Progenitor cell of endocrine pancreas (in vitro differentiated cells): ENCODE data around the gene CD274. TPM values are rescaled to one million over a fixed set of nuclear protein-coding genes. Genes with fewer than 3 reads are reported as not detected.
"Not testable (repeated sequence)": the region's sequence is repeated elsewhere in the genome, so short reads cannot be mapped to it uniquely, and the experiment has no call there.

ENCODE experiments used
- DNase-seq: peaks from one replicate; pipeline ENCODE4 v3.0.0; 2021; ENCODE audit warnings: low spot score; ENCODE audit not compliant: unreplicated experiment
- H3K27ac Mint-ChIP-seq: 2 replicates; pipeline ENCODE4 v1.8.0; 2021; ENCODE audit warnings: mild to moderate bottlenecking, moderate library complexity, mixed read lengths
- H3K27me3 Mint-ChIP-seq: 2 replicates; pipeline ENCODE4 v1.8.0; 2021; ENCODE audit warnings: mixed read lengths
- H3K36me3 Mint-ChIP-seq: 2 replicates; pipeline ENCODE4 v1.8.0; 2022; ENCODE audit warnings: mixed read lengths; ENCODE audit not compliant: insufficient read depth
- H3K4me1 Mint-ChIP-seq: 2 replicates; pipeline ENCODE4 v1.8.0; 2021; ENCODE audit warnings: low read depth, mixed read lengths
- H3K4me3 Mint-ChIP-seq: 2 replicates; pipeline ENCODE4 v1.8.0; 2021; ENCODE audit warnings: low read depth, mild to moderate bottlenecking, moderate library complexity, mixed read lengths
- H3K9me3 Mint-ChIP-seq: 2 replicates; pipeline ENCODE4 v1.8.0; 2021; ENCODE audit warnings: low read depth, mixed read lengths
- CTCF ChIP-seq: fragments of 200-600 bp; sonication (generic); IDR thresholded peaks from one replicate; pipeline ENCODE4 v1.5.0; 2021; ENCODE audit warnings: antibody characterized with exemption, mild to moderate bottlenecking; ENCODE audit not compliant: unreplicated experiment
- total RNA-seq: library from RNA; stranded (reverse); gene quantifications from 2 replicates; pipeline ENCODE4 v1.2.1, GENCODE V29; 2021

The CD274 gene
- total RNA-seq, 1 donor from 2014 or later, result 0.29 TPM

DNA sequence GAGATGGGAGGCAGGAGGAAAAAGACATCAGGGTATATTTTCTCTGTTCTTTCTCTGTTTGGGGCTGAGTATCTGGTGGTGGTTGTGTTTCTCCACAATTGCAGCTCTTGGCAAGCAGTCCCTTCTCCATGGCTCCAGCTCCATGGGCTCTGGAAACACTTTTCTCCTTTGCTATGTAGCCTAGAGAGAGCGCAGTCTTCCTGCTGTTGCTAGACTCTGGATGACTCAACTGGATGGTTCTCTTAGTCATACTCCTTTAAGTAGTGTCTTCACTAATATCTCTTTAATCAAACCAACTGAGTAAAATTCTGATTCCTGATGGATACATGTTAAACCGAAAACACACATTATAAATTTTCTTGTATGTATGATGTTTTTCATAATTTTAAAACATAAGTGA, 9.3 kb upstream of the CD274 start:
- no peak for DNase-seq
- Mint-ChIP-seq H3K27me3 (no peaks in the 10 kb centered on the region), H3K4me1 (peaks cover 10% of the 10 kb centered on the region), H3K27ac (no peak overlapping the region), H3K4me3 (no peak overlapping the region), H3K9me3 (no peaks in the 10 kb centered on the region), H3K36me3 (peaks cover 1% of the 10 kb centered on the region)
- no peak for TF ChIP-seq CTCF

DNA sequence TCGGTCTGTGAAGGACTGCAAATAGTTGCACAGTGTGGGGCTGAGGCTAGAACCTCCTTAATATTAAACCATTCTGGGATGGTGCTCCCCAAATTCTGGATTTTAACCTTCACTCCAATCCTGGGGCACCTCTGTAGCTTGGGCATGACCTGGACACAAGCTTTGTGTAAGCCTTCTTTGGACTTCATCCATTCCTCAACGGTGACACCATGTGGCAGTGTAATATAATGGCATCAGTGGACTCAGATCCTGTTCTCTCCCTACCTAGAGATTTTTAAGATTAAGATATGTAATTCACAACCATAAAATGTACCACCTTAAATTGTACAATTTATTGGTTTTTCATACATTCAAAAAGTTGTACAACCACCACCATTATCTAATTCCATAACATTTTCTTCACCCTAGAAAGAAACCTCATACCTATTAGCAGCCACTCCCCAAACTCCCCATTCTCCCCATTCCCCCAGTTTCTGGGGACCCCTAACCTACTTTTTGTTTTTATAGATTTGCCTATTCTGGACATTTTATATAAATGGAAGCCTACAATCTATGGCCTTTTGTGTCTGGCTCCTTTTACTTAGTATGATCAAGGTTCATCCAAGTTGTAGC, 7.8 kb upstream of the CD274 start:
- no peak overlapping the region for H3K4me3 Mint-ChIP-seq
- no peaks in the 10 kb centered on the region for H3K9me3 Mint-ChIP-seq
- H3K27me3 Mint-ChIP-seq, result peaks cover 8% of the 10 kb centered on the region
- H3K4me1 Mint-ChIP-seq, result peaks cover 3% of the 10 kb centered on the region
- H3K27ac Mint-ChIP-seq, result no peak overlapping the region
- DNase-seq, result no peak
- H3K36me3 Mint-ChIP-seq, result no peaks in the 10 kb centered on the region
- TF ChIP-seq CTCF, result peak; percentile 61

DNA sequence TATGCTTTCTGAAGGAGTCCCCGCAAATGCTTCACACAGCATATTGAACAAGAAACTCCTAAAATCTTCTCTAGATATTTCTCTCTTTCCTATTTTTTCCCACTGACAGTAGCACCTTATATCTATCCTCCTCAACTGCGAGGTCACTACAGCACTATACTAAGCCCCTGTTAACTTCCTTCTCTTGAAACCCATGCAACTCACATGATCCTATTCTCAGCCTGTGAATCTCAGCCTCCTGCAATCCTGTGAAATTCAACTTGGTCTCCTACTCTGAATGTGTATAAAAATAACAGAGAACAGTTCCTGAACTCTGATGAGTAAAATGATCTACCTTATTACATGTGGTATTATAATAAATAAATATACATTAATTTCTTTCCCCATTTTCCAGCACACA, 6.5 kb upstream of the CD274 start:
- no peak for TF ChIP-seq CTCF
- peaks cover 11% of the 10 kb centered on the region for H3K27me3 Mint-ChIP-seq
- no peaks in the 10 kb centered on the region for H3K9me3 Mint-ChIP-seq
- no peaks in the 10 kb centered on the region for H3K36me3 Mint-ChIP-seq
- no peak for DNase-seq
- no peak overlapping the region for H3K27ac Mint-ChIP-seq
- H3K4me3 Mint-ChIP-seq, result no peak overlapping the region
- no peaks in the 10 kb centered on the region for H3K4me1 Mint-ChIP-seq

GRCh38 chr9:5445096-5445495, 5.2 kb upstream of the CD274 start:
- not testable (repeated sequence) for H3K36me3 Mint-ChIP-seq, H3K4me3 Mint-ChIP-seq, DNase-seq, H3K27ac Mint-ChIP-seq, H3K4me1 Mint-ChIP-seq, H3K9me3 Mint-ChIP-seq
- H3K27me3 Mint-ChIP-seq, result peaks cover 11% of the 10 kb centered on the region

DNA sequence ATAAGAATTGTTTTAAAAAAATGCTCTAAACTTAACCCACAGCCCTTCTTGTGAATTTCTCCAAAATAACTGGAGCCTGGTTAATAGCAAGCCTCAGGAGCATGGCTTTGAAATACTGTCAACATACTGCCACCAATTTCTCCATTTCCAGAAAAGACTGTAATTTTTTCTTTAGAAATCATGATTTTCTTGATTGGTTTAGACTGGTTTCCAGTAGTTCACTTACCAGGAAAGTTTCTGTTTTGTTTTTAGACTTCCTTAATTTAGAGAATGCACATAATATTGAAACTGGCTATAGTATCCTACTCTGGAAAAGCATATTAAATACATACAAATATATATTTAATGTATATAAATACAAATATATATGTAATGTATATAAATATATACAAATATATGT, 4.5 kb upstream of the CD274 start:
- no peak overlapping the region for H3K4me3 Mint-ChIP-seq
- peaks cover 3% of the 10 kb centered on the region for H3K4me1 Mint-ChIP-seq

More for the DNA sequence above, 4.5 kb upstream of the CD274 start:
- no peak for DNase-seq
- Mint-ChIP-seq H3K9me3 (no peaks in the 10 kb centered on the region), H3K36me3 (no peaks in the 10 kb centered on the region), H3K27me3 (peaks cover 11% of the 10 kb centered on the region), H3K27ac (no peak overlapping the region)
- TF ChIP-seq CTCF, result no peak
